ENCODE data around the gene NR6A1.

The NR6A1 gene

GRCh38 chr9:124482431-124483031, 288.6 kb downstream of the NR6A1 start:
- FAIRE-seq, result no peak

- FAIRE-seq, result no peak
Observed at GRCh38 chr9:124481115-124481514, 290.0 kb downstream of the NR6A1 start.

GRCh38 chr9:124480621-124480981, 290.5 kb downstream of the NR6A1 start:
- no peak for FAIRE-seq

GRCh38 chr9:124479947-124480620, 291.0 kb downstream of the NR6A1 start:
- no peak for FAIRE-seq

- FAIRE-seq, result no peak
Observed at GRCh38 chr9:124479371-124479770, 291.7 kb downstream of the NR6A1 start.

GRCh38 chr9:124478354-124478753, 292.8 kb downstream of the NR6A1 start:
- no peak for FAIRE-seq

GRCh38 chr9:124477648-124478285, 293.3 kb downstream of the NR6A1 start:
- no peak for FAIRE-seq

- FAIRE-seq, result no peak
Observed at GRCh38 chr9:124477211-124477647, 293.9 kb downstream of the NR6A1 start.

GRCh38 chr9:124475868-124476690, 295.0 kb downstream of the NR6A1 start:
- FAIRE-seq, result no peak

GRCh38 chr9:124475158-124475867, 295.8 kb downstream of the NR6A1 start:
- FAIRE-seq, result no peak

GRCh38 chr9:124474151-124474550, 297.0 kb downstream of the NR6A1 start:
- no peak for FAIRE-seq

- FAIRE-seq, result no peak
Observed at GRCh38 chr9:124473310-124473709, 297.8 kb downstream of the NR6A1 start.

GRCh38 chr9:124472770-124473169, 298.3 kb downstream of the NR6A1 start:
- FAIRE-seq, result no peak

- FAIRE-seq, result no peak
Observed at GRCh38 chr9:124471761-124472160, 299.4 kb downstream of the NR6A1 start.

- FAIRE-seq, result no peak
Observed at GRCh38 chr9:124470726-124471125, 300.4 kb downstream of the NR6A1 start.

- FAIRE-seq, result no peak
Observed at GRCh38 chr9:124470306-124470705, 300.8 kb downstream of the NR6A1 start.

- no peak for FAIRE-seq
Observed at GRCh38 chr9:124469011-124469832, 301.9 kb downstream of the NR6A1 start.

- FAIRE-seq, result no peak
Observed at GRCh38 chr9:124468061-124468740, 302.9 kb downstream of the NR6A1 start.

- no peak for FAIRE-seq
Observed at GRCh38 chr9:124467410-124468060, 303.6 kb downstream of the NR6A1 start.
